SJCRH30 (cell line): ENCODE data around the gene NFIX. TPM values are rescaled to one million over a fixed set of nuclear protein-coding genes. Genes with fewer than 3 reads are reported as not detected.

Experiments used
- DNase-seq, 2 experiments: peaks; one replicate each; pipeline ENCODE4 v3.0.0-alpha.2; 2015 to 2020
- H3K27ac ChIP-seq: fragments of 250-450 bp; sonication (Bioruptor Pico); 2 replicates; pipeline ENCODE4 v1.5.1; 2020; ENCODE audit warnings: mild to moderate bottlenecking, moderate library complexity
- H3K27me3 ChIP-seq: fragments of 250-450 bp; sonication (Bioruptor Pico); 2 replicates; pipeline ENCODE4 v1.5.1; 2020; ENCODE audit warnings: mild to moderate bottlenecking, moderate library complexity
- H3K36me3 ChIP-seq: fragments of 250-450 bp; sonication (Bioruptor Pico); 2 replicates; pipeline ENCODE4 v1.5.1; 2020; ENCODE audit warnings: mild to moderate bottlenecking, moderate library complexity
- H3K4me1 ChIP-seq: fragments of 250-450 bp; sonication (Bioruptor Pico); 2 replicates; pipeline ENCODE4 v1.5.1; 2020; ENCODE audit warnings: mild to moderate bottlenecking, moderate library complexity
- H3K4me3 ChIP-seq: fragments of 250-450 bp; sonication (Bioruptor Pico); 2 replicates; pipeline ENCODE4 v1.5.1; 2020; ENCODE audit warnings: mild to moderate bottlenecking, moderate library complexity
- H3K9me3 ChIP-seq: fragments of 250-450 bp; sonication (Bioruptor Pico); replicated peaks from 2 replicates; pipeline ENCODE4 v1.5.1; 2020; ENCODE audit warnings: mild to moderate bottlenecking, moderate library complexity
- total RNA-seq: library from RNA; depleted of rRNA; stranded (reverse); fragments of >200 nt; shearing (Covaris generic); gene quantifications from 2 replicates; pipeline ENCODE4 v1.2.3, GENCODE V29; 2014

The NFIX gene
- total RNA-seq, 1 experiment from 2014 or later = 20.2 TPM

DNA sequence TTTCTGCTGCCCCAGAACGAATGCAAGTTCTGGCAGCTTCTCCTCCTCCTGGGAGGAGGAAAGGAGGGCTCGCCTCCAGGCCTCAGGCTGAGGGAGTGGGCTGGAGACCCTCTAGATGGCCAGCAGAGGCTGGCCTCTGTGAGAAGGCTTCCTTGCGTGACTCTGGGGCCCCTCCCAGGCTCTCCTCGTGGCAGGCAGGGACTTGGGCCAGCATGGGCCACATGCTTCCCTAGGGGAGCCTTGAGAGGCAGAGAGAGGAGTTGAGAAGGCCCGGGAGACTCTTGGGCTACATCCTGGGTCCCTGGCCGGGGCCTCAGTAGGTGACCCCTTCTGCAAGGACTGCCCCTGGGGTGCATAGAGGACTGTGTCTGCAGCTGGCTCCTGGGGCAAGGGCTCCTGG, 81.5 kb downstream of the NFIX start:
- H3K27ac ChIP-seq = peak overlapping the region; percentile 71
- peaks cover 42% of the 10 kb centered on the region for H3K4me1 ChIP-seq
- no peak for DNase-seq
- no peak overlapping the region for H3K4me3 ChIP-seq
- H3K36me3 ChIP-seq = peaks cover 12% of the 10 kb centered on the region
- H3K27me3 ChIP-seq = no peaks in the 10 kb centered on the region
- H3K9me3 ChIP-seq = no peaks in the 10 kb centered on the region

DNA sequence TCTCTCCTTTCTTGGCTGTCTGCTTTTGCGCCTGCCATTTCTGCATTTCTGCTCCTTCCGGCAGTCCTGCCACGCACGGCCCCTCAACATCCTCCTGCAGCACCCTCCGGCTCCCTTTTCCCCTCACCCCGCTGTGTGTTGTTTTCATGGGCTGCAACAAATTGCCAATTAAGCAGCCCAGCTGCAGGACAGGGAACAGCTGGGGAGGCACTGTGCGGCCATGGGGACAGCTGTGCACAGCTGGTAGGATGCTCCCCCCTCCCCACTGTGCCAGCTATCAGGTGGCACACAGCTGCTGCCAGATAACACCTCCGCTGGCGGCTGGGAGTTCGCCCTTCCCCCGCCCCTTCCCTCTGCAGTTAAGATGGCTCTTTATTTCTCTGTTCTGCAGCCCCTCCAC, 82.0 kb downstream of the NFIX start:
- peaks cover 12% of the 10 kb centered on the region for H3K36me3 ChIP-seq

DNA sequence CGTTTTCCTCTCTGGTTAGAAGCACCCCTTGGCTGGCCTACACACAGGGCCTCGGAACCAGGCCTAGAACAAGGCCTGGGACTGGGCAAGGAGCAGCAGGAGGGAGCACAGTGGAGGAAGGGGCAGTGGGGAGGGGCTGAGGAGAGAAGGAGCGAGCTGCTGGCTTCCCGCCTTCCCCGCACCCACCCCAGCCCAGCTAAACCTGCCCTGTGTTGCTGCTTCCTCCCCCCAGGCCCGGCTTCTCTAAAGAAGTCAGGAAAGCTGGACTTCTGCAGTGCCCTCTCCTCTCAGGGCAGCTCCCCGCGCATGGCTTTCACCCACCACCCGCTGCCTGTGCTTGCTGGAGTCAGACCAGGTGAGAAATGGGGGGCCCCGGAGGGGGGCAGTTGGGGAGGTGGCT, 83.1 kb downstream of the NFIX start:
- no peaks in the 10 kb centered on the region for H3K27me3 ChIP-seq
- H3K4me3 ChIP-seq = no peak overlapping the region
- H3K9me3 ChIP-seq = no peaks in the 10 kb centered on the region
- peaks cover 42% of the 10 kb centered on the region for H3K4me1 ChIP-seq
- no peak for DNase-seq
- H3K36me3 ChIP-seq = peaks cover 15% of the 10 kb centered on the region
- peak overlapping the region; percentile 27; the same call in 1 of the 2 replicates for H3K27ac ChIP-seq

More for the DNA sequence above, 82.0 kb downstream of the NFIX start:
- DNase-seq = peak; percentile 93 to 95
- H3K27me3 ChIP-seq = no peaks in the 10 kb centered on the region
- H3K9me3 ChIP-seq = no peaks in the 10 kb centered on the region
- no peak overlapping the region for H3K4me3 ChIP-seq
- peaks cover 42% of the 10 kb centered on the region for H3K4me1 ChIP-seq
- H3K27ac ChIP-seq = peak overlapping the region; percentile 71

DNA sequence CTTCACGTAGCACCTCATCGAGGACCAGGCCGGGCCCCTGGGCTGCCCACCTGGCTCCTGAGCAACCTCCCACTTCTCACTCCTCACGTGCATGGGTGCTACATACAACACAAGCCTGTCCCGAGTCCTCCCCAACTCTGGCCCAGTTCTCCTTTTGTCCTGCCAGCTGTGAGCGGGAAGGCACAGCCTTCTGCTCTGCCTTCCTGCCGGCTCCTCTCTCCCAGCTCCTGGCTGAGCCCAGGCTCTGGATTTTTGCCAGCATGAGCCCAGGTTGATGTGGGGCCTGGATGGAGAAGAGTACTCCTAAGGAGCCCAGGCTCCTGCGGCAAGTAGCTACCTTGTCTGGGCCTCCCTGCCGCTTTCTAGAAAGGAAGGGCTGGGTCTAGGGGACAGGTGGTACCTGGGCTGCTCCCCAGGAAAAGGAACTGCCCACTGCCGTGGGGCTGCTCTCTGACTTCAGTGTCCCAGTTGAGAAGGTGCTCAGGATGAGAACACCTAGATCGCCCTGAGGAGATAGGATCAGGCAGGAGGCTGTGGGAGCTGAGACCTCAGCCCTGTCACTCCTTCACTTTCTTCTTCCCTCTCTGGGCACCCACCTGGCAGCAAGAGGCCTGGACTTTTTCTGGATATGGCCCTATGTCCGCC, 83.7 kb downstream of the NFIX start:
- no peak overlapping the region for H3K27ac ChIP-seq
- peaks cover 13% of the 10 kb centered on the region for H3K36me3 ChIP-seq
- H3K27me3 ChIP-seq = no peaks in the 10 kb centered on the region
- DNase-seq = peak in 1 of 2 experiments; percentile 53
- H3K4me1 ChIP-seq = peaks cover 42% of the 10 kb centered on the region
- H3K4me3 ChIP-seq = no peak overlapping the region
- H3K9me3 ChIP-seq = no peaks in the 10 kb centered on the region

DNA sequence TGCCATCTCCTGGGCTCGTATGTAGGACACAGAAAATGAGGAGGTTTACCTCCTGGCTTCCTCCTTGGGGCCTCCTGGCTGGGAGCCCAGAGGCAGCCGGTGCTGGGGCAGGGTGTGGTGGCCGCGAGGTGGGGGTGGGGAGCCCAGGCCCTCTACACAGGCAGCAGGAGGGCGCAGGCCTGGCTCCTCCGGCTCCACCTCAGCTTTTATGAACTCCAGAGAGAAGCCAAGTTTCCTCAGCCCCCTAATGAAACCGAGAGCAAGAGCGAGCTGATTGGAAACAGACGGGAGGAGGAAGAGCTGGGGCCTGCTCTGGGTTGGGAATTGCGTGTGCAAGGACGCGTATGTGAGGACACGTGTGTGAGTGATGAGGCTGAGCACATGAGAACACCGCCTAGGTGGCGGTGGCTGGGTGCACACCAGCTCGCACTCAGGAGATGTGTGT, 84.3 kb downstream of the NFIX start:
- H3K27me3 ChIP-seq = no peaks in the 10 kb centered on the region
- H3K36me3 ChIP-seq = peaks cover 15% of the 10 kb centered on the region
- H3K4me1 ChIP-seq = peaks cover 42% of the 10 kb centered on the region
- H3K27ac ChIP-seq = no peak overlapping the region
- no peak overlapping the region for H3K4me3 ChIP-seq
- H3K9me3 ChIP-seq = no peaks in the 10 kb centered on the region
- DNase-seq = peak; percentile 57 to 73

DNA sequence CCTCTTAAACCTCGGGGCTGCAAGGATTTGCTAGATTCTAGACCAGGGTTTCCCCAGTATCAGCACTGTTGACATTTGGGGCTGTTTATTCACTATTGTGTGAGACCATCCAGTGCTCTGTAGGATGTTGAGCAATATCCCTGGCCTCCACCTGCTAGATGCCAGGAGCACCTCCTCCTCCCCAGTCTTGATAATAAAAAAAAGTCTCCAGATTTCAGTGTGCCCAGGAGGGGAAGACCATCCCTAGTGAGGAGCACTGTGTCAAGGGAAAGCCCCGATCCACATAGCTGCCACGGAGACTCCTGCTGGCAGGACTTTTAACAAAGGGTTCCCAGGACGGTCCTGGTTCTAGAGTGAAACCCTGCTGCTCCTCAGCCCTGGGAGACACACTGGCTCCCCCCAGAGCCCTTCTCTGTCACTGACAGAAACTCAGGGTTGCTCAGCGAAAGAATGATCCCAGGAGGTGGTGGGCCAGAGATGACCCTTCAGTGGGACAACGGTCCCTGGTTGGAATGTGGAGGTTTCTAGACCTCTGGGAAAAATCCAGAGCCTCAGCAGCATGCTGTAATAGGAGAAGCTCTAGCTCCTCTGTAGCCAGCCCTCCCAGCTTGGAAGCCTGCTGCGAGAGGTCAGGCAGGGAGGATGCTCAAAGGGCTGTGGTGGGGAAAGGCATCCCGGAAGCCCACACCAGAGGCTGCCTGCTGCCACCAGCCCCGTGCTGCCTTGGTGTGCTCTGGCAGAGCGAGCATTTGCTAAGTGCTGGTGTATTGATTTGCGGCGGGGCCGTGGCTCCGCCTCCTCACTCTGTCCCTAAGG, 87.1 kb downstream of the NFIX start:
- no peak overlapping the region for H3K27ac ChIP-seq
- no peaks in the 10 kb centered on the region for H3K9me3 ChIP-seq
- DNase-seq = peak; percentile 58 to 64
- no peaks in the 10 kb centered on the region for H3K27me3 ChIP-seq
- H3K4me3 ChIP-seq = no peak overlapping the region
- peaks cover 6% of the 10 kb centered on the region for H3K36me3 ChIP-seq
- peaks cover 26% of the 10 kb centered on the region for H3K4me1 ChIP-seq

DNA sequence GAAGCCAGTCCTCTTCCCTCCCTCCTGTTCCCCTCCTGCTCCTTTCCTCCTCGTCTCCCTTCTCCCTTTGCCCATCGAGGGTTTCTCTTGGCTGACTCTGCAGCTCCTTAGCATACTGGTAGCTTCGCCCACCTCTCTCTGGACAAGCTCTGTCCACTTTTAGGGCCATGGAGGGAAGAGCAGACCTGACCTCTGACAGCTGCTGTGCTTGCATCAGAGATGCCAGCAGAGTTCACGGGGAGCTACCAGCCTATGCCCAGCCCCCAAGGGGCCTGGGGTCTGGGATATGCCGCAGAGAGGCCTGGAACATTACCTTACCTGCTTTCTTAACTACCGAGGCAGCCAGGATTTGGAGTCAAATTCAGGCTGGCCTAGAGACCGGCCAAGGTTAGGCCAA, 87.7 kb downstream of the NFIX start:
- Histone ChIP-seq H3K36me3 (peaks cover 6% of the 10 kb centered on the region; the same call in 1 of the 2 replicates), H3K4me1 (peaks cover 20% of the 10 kb centered on the region), H3K4me3 (no peak overlapping the region), H3K27ac (no peak overlapping the region), H3K9me3 (no peaks in the 10 kb centered on the region), H3K27me3 (no peaks in the 10 kb centered on the region)
- no peak for DNase-seq

DNA sequence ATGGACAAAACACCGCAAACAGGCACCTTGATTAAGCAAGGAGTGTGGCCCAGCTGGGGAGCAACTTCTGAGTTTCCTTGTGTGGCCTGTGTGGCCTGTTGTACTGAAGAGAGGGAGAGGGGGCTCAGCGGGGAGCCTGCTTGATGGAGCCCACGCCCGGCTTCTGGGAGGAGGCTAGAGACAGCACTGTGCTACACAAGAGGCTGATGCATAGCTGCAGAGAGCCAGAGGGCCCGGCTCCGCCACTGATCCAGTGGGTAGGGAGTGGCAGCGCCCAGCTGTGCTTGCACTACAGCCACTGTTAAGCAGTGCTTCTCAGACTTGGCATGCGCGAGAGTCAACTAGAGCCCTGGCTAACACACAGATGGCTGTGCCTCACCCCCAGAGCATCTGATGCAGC, 88.4 kb downstream of the NFIX start:
- H3K36me3 ChIP-seq = peaks cover 6% of the 10 kb centered on the region; the same call in 1 of the 2 replicates
- H3K4me3 ChIP-seq = no peak overlapping the region
- no peaks in the 10 kb centered on the region for H3K9me3 ChIP-seq
- peaks cover 14% of the 10 kb centered on the region for H3K4me1 ChIP-seq
- H3K27me3 ChIP-seq = no peaks in the 10 kb centered on the region
- no peak for DNase-seq
- no peak overlapping the region for H3K27ac ChIP-seq

DNA sequence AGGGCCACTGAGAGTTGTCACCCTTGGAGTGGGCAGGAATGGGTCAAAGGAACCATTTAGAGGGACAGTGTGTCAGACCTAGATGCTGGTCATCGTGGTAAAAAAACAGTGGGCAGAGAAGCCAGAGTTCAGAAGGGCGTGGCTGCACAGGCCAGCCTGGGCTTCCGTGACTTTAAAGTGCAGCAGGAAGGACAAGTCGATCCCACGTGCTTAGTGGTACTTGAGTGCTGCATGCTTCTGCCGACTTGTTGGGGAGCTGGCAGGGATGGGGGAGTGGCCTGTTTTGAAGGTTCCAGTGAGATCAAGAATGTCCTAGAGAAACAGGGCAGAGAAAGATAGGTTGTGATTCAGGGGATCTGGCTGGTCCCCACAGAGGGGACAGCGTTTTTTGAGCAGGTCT, 90.4 kb downstream of the NFIX start:
- Histone ChIP-seq H3K36me3 (0 out of 2 replicates have a peak, but pooled peaks cover 6% of the 10 kb centered on the region), H3K4me3 (no peak overlapping the region), H3K9me3 (no peaks in the 10 kb centered on the region), H3K4me1 (no peaks in the 10 kb centered on the region; the same call in 1 of the 2 replicates), H3K27ac (no peak overlapping the region), H3K27me3 (no peaks in the 10 kb centered on the region)
- no peak for DNase-seq

DNA sequence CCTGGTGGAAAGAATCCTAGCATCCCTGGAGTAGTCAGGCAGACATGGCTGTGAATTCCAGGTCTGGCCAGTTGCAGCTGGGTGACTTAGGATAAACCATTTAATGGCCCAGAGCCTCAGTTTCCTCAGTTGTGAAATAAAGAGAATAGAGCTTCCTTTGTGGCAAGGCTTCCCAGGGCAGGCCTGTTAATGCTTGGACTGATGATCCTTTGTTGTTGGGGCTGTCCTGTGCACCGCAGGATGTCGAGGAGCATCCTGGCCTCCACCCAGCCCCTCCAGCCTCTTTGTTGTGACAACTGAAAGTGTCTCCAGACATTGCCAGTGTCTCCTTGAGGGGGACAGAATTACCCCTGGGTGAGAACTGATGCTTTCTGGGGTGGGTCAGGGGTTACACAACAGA, 91.1 kb downstream of the NFIX start:
- DNase-seq = no peak
- 0 out of 2 replicates have a peak, but pooled peaks cover 6% of the 10 kb centered on the region for H3K36me3 ChIP-seq

DNA sequence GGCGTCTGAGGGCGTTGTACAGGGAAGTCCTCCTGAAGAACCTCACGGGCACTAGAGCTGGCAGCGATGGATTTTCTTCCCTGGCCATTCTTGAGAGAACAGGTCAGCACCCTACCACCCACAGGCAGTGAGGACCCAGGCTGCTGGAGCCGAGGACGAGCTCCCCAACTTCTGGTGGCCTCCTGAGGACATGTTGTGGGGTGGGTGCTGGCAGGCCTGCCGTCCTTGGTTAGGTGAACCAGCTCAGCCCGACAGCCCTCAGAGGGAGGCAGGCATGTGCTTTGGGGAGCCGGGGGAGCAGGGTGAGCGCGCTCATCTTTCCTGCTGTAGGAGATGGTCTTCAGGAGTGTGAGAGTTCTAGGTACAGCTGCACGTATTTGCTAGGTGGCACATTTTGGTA, 92.0 kb downstream of the NFIX start:
- Histone ChIP-seq H3K4me3 (no peak overlapping the region), H3K4me1 (peaks cover 9% of the 10 kb centered on the region), H3K36me3 (0 out of 2 replicates have a peak, but pooled peaks cover 6% of the 10 kb centered on the region), H3K27me3 (no peaks in the 10 kb centered on the region), H3K9me3 (no peaks in the 10 kb centered on the region), H3K27ac (no peak overlapping the region)
- DNase-seq = no peak

More for the DNA sequence above, 91.1 kb downstream of the NFIX start:
- peaks cover 4% of the 10 kb centered on the region for H3K4me1 ChIP-seq
- H3K4me3 ChIP-seq = no peak overlapping the region
- no peak overlapping the region for H3K27ac ChIP-seq
- no peaks in the 10 kb centered on the region for H3K27me3 ChIP-seq
- H3K9me3 ChIP-seq = no peaks in the 10 kb centered on the region

DNA sequence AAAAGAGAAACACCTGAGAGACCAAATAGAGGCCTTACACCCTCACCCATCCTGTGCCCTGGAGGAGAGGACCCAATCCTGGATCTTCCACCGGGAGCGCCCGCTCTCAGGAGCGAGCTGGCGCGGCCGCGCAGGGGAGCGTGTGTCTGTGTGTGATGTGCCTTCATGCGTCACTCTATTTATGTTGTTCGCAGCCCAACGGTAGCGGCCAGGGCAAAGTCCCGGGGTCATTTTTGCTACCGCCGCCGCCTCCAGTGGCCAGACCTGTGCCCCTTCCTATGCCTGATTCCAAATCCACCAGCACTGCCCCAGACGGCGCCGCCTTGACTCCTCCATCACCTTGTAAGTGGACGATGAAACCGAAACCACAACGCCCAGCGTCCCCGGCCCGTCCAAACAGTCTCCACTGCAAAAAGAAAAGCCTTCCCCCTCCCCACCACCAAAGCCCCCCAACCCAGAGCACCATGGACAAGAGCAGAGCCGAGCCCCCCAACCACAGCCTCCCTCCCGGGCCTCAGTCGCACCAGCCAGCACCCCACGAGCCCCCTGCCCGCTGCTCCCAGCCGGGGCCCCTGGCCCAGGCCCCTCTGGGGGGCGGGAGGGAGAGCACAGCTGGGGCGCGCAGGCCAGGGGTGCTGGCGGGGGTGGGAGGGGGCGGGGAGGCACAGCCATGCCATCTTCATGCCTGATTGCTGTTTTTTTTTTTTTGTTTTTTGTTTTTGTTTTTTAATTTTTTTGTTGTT, 92.7 kb downstream of the NFIX start:
- Histone ChIP-seq H3K36me3 (0 out of 2 replicates have a peak, but pooled peaks cover 6% of the 10 kb centered on the region), H3K27me3 (no peaks in the 10 kb centered on the region), H3K9me3 (no peaks in the 10 kb centered on the region), H3K4me1 (peaks cover 9% of the 10 kb centered on the region), H3K4me3 (no peak overlapping the region), H3K27ac (no peak overlapping the region)
- DNase-seq = no peak

DNA sequence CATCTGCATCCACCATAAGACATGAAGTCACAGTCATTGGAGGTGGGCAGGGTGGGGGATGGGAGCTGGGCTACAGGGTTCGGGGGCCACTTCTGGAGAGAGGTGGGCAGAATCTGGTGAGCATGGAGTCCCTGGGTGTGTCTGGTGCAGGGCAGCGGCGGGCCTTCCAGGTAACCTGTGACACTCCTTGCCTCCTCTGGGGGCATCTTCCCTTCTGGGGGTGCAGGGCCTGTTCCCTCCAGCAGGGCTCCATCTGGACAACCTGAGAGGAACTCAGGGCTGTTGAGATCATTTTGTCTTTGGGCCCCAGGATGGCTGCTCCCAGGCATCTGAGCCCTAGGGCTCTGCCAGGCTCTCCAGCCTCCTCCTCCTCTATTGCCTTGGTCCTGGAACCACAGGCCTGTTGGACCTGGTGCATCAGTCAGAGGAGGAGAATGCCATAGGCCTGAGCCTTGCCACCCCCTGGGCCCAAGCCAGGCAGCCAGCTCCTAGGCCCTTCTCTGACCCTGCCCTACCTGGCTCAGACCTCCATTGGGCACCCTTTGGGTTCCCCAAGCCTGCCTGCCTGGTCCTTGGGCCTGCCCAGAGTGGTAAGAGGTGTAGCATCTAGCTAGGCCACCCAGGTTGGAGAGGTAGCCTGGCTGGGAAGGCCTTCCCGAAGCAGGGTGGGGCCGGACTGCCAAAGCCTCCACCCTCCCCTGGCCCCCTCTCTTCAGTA, 94.0 kb downstream of the NFIX start:
- Histone ChIP-seq H3K9me3 (no peaks in the 10 kb centered on the region), H3K4me1 (peaks cover 14% of the 10 kb centered on the region), H3K27me3 (no peaks in the 10 kb centered on the region), H3K4me3 (no peak overlapping the region), H3K27ac (no peak overlapping the region), H3K36me3 (0 out of 2 replicates have a peak, but pooled peaks cover 2% of the 10 kb centered on the region)
- no peak for DNase-seq

DNA sequence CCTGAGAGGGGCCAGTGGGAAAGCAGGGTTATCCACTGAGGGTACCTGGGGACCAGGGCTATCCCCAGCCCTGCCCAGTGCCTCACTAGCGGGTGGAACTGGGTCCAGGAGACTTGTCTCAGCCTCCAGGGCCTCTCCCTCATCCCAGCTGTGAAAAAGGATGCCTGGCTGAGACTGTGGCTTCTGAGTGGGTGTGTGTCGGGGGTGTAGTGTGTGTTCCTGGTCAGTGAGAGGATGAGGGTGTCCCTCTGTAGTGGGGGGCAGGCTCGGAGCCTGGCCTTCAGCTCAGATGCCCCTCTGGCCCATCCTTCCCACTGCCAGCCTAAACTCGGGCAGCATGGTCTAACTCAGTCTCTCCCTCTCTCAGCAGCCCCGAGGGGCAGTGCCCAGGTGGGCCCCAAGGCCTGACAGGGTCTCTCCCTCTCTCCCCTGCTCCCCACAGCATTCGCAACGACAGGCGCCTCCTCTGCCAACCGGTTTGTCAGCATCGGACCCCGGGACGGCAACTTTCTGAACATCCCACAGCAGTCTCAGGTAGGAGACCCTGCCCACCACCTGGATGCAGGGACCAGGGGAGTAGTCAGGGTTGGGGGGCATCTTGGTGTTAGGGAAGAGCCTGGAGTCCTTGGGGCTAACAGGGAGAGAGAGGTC, 94.7 kb downstream of the NFIX start:
- H3K27ac ChIP-seq = no peak overlapping the region
- H3K36me3 ChIP-seq = peaks cover 3% of the 10 kb centered on the region; the same call in 1 of the 2 replicates
- H3K27me3 ChIP-seq = no peaks in the 10 kb centered on the region
- H3K9me3 ChIP-seq = no peaks in the 10 kb centered on the region
- no peak overlapping the region for H3K4me3 ChIP-seq
- H3K4me1 ChIP-seq = peaks cover 14% of the 10 kb centered on the region
- DNase-seq = no peak
